Fibroblast of skin of abdomen (primary cell): ENCODE results near the gene DOP1B.
"Not testable (repeated sequence)": the region's sequence is repeated elsewhere in the genome, so short reads cannot be mapped to it uniquely, and the experiment has no call there.

Experiments used
- DNase-seq: peaks from one replicate; pipeline ENCODE4 v3.0.0-alpha.2; 2013

The DOP1B gene

DNA sequence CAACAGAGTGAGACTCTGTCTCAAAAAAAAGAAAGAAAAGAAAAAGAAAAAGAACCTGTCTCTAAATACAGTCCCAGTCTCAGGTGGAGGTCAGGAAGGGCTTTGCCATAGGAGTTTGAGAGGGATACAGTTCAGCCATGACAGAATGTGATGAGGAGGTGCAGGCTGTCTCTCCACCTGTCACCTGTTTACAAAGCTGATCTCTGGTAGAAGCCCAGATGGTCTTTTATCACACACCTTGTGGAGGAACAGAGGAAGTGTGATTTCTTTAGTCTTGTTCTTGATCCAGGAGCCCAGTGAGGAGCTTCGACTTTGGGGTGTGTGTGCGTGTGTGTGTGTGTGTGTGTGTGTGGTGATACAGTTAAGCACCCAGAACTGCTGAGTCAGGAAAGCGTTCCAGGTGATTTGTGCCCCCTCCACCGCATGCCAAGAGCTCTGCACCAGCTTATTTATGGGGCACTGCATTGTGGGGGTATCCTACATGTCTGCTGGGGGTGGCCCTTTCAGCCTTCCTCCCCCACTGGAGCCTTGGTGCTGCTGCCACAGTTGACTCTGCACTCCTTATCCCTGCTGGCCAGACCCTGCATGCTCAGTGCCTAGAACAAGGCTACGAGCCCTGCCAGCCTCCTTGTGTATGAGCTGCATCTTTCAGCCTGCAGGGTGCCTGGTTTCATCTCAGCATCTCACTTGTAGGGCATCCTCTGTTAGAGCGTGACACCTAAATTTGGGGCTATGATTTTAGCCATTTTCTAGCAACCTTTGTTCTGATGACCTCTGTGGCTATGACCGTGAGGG is 19.3 kb downstream of the DOP1B start:
- no peak for DNase-seq

- DNase-seq, result no peak
These were observed 21.7 kb downstream of the DOP1B start for GRCh38 chr21:36178349-36178748.

- DNase-seq, result no peak
These were observed 22.5 kb downstream of the DOP1B start for GRCh38 chr21:36179145-36179544.

DNA sequence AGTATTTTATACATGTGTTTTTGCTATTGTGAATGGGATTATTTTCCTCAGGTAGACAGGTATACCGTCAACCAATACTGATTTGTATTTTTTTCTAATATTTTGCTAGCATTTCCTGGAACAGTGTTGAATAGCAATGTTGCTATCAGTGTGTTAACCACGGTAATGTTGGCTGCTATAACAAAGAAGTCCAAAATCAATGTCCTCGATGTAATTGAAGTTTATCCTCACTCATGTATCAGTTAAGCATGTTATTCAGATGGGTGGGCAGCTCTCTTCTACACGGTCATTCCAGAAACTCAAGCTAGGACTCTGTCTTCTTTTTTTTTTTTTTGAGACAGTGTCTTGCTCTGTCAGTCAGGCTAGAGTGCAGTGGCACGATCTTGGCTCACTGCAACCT is 24.3 kb downstream of the DOP1B start:
- DNase-seq, result no peak

DNA sequence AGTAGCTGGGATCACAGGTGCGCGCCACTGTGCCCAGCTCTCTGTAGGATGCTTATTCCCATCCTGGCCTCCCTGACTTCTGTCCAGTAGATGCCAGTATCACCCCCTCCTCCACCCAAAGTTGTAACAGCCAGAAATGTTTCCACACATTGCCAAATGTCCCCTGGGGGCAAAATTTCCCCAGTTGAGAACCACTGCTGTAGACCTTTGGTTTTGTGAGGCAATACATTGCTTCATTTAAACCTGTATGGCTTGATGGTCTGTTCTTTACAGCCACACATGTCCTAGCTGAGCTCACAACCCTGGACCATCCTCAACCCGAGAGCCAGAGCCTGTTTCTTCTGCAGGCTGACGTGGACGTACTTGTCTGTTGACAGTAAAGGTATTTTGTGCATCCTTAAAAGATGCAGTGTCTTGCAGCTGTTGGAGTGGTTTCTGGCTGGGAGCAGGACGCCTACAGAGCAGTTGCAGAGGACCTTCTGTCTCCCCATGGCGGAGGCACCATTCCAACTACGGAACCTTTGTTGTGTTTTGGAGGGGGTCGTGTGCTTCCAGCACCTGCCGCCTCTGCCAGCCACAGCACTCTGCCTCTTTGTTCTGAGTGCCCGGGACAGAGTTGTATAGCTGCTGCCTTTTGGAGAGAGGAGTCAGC is 26.6 kb downstream of the DOP1B start:
- no peak for DNase-seq

DNA sequence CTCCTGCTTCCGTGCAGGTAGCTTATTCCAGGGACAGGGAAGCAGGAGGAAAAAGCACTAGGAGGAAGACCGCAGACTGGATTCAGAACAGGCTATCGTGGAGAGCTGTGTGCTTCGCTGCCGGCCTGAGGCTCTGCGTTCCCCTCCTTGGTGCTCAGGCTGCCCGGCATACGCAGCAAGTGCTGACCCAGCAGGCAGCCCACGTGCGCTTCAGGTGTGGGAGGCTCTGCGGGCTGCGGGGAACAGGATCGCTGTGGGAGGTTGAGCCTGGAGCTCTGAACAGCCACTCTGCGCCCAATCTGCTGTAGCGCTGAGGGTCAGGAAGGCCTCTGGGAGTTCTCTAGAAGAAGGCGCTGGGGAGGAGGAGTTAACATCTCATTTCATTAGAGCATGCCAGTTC is 27.9 kb downstream of the DOP1B start:
- DNase-seq, result no peak

DNA sequence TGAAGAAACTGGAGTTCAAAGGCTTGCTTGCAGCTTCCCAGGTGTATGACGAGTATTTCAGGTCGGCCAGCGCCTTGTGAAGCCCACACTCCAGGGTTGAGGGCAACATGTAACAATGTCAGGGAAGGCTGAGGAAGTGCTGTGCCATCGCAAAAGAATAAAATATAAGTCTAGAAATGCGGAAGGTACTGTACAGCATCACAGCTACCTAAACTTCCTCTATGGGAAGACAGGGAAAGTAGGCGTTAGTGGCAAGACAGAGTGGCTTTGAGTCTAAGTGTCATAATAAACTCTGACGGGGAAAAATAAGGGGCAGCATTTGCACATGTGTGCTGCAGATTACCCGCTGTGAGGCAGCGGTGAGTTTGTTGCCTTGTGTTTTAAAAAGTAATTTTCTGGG is 28.9 kb downstream of the DOP1B start:
- no peak for DNase-seq

- no peak for DNase-seq
These were observed 29.5 kb downstream of the DOP1B start for GRCh38 chr21:36186081-36186480.

- no peak for DNase-seq
These were observed 30.1 kb downstream of the DOP1B start for GRCh38 chr21:36186506-36187399.

GRCh38 chr21:36188081-36188681 is 31.6 kb downstream of the DOP1B start:
- no peak for DNase-seq

DNA sequence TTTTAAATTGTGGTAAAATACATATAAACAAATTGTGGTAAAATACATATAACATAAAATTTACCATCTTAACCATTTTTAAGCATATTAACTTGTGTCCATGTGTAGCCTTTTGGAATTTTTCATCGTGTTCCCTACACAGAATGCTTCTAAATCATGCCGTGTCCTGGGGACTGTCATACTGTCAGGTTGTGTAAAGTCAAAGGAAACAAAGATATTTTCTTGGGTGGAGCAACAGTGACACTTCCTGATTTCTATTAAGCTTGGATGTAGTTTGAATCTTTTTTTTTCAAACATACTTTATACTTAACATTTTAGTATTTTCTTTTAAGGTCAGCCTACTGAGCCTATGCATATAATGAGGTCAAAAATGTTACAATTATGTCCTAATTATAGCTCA is 32.3 kb downstream of the DOP1B start:
- no peak for DNase-seq

- DNase-seq, result no peak
These were observed 34.1 kb downstream of the DOP1B start for GRCh38 chr21:36190736-36191135.

GRCh38 chr21:36193200-36193599 is 36.6 kb downstream of the DOP1B start:
- no peak for DNase-seq

GRCh38 chr21:36194024-36194423 is 37.4 kb downstream of the DOP1B start:
- DNase-seq, result no peak

DNA sequence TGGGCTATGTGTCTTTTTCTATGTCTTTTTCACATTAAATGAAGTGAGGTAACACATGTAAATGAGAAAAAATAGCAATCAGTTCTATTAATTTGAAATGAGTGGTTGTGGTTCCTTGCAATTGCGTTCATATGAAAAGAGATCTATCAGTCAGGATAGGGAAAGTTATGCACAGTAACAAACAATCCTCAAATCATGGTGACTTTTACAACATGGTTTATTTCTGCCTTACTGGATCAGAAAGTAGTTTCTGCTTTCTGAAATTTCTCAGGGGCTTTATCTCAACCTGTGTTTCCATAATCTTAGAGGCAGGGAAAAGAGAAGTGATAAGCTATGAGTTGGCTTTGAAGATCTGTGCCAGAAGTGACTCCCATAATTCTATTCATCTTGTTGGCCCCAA is 39.0 kb downstream of the DOP1B start:
- DNase-seq, result no peak

- DNase-seq, result no peak
These were observed 42.4 kb downstream of the DOP1B start for GRCh38 chr21:36199021-36199420.

GRCh38 chr21:36199575-36199974 is 43.0 kb downstream of the DOP1B start:
- DNase-seq, result not testable (repeated sequence)

DNA sequence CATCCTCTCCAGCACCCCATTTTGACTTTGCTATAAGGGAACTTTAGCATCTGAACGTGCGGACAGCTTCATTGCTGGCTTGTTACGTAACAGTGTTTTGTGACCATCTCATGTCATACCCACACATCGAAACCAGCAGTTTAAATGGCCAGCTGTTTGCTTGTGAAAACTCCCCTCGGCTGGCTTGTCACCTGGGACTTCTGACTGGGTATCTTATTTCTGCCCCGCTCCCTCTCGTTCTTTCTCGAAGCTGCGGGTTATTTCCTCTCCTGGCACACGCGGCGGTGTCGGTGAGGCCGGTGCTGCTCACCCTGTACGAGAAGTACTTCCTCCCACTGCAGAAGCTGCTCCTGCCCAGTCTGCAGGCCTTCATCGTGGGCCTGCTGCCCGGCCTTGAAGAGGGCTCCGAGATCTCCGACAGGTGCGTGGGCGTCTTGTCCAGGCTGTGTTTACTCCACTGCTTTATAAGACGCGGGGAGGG is 43.5 kb downstream of the DOP1B start:
- no peak for DNase-seq

DNA sequence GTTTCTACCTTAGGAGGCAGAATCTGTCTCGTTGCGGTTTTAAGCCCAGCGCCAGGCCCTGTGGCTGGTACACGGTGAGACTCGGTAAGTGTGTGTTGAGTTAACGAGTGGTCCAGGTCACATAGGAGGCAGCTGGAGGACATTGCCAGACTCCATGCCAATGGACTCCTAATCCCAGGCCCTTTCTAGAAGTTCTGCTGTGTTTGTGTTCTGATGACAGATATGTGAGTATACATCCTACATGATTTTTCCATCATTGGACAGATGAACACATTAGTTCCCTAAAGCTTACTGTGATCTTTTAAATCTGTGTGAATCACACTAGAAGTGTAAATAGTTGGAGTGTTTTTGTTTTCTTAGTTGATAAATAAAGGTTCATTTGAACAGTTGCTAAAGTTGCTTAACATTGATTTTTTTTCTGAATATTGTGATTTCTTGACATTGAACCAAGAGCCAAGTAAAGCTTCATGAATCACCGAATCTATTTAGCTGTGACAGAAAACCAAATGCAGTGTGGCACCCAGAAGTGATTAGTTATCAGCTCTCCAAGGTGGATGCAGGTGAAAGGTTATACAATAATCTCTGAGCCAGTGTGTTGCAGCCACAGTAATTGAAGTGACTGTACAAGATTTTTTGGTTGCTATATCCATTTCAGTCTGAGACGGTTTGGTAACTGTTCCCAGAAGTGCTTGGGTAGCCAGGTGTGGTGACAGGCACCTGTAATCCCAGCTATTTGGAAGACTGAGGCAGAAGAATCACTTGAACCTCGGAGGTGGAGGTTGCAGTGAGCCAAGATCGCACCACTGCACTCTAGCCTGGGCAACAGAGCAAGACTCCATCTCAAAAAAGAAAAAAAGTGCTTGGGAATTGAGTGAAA is 46.3 kb downstream of the DOP1B start:
- no peak for DNase-seq

GRCh38 chr21:36203603-36203889 is 46.9 kb downstream of the DOP1B start:
- peak; percentile 84 for DNase-seq

DNA sequence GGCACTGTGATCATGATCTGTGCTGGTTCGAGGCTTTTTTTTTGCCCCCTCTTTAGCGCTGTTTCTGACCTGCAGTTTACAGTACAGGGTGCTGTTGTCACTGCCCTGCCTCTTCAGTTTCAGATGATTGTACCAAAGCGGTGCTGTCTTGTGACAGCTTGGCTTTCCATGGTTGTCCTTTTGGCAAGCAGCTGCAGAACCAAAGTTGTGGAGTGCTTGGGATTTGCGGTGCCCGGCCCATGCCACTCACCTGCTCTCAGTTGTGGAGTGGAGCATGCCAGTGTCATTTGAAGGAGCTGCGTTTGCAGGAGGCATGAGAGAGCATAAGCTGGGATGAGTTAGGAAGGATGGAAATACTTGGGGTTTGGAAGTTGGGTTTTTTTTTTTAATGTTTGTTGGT is 48.4 kb downstream of the DOP1B start:
- no peak for DNase-seq

DNA sequence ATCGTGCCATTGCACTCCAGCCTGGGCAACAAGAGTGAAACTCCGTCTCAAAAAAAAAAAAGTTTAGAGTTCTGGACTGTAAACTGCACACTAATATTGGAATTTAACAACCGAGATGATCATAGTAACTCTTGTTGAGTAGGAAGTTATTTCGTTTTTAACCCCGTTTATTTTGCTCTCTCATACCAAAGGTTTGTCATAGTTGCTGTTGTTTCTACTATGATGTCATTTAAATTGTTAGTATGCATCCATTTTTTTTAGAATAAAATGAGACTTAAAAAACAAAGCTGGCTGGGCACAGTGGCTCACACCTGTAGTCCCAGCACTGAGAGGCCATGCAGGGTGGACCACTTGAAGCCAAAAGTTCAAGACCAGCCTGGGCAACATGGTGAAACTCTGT is 49.3 kb downstream of the DOP1B start:
- DNase-seq, result no peak
